Measurements from ENCODE around the gene PPM1F.

DNA sequence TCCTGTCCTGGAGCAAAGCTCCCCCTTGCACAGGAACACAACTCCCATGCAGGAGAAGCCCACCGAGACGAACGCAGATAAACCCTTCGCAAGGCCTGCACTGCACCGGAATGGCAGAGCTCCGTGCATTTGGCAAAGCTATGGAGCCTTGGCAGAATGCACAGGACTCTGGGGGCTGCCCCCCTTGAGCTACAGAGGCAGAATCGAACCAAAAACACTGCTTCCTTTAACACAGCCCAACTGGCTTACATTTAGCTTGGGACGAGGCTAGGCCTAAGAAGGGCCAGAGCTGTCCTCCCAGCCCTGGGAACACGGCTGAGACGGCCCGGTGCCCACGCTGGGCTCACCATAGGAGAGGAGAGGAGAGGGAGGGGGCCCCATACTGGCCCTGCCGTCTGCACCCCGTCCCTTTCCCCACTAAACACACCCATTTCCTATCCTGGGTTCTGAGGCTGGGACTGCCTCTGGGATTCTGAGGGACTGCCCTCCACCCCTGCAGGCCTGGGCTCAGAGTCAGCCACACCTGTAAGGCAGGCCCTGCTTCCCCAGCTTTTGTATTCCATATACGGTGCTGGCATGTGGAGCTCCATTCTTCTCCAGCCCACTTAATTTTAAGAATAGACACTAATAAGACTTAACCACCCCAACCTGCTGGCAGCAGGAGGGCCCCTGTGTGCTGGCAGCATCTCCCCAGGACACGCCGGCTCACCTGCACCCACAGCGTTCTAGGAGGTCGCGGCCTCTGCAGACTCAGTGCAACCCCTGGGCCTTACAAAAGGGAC, 32.9 kb downstream of the PPM1F start:
- TF ChIP-seq POLR2A (IDR thresholded peaks at IDR 0.05; ENCODE audit: low read length): no peak
- TF ChIP-seq GATA1 (IDR thresholded peaks at IDR 0.05; ENCODE audit: low read depth, low read length): no peak
